Skeletal muscle satellite cell (primary cell): Measurements from ENCODE around the gene TRUB2.

Source experiments
- H3K27me3 ChIP-seq: 2 replicates; pipeline ENCODE4 v1.7.0; 2013; ENCODE audit warnings: low read length; ENCODE audit not compliant: control insufficient read depth, insufficient read depth
- H3K36me3 ChIP-seq: 2 replicates; pipeline ENCODE4 v1.7.0; 2013; ENCODE audit warnings: mild to moderate bottlenecking, control low read depth, low read length; ENCODE audit not compliant: insufficient read depth
- H3K4me1 ChIP-seq: 2 replicates; pipeline ENCODE4 v1.7.0; 2013; ENCODE audit warnings: low read length; ENCODE audit not compliant: control insufficient read depth, insufficient read depth
- H3K4me2 ChIP-seq: 2 replicates; pipeline ENCODE4 v1.7.0; 2013; ENCODE audit warnings: mild to moderate bottlenecking, low read length
- H3K4me3 ChIP-seq: 2 replicates; pipeline ENCODE4 v1.7.0; 2013; ENCODE audit warnings: low read length
- H3K9ac ChIP-seq: 2 replicates; pipeline ENCODE4 v1.7.0; 2013; ENCODE audit warnings: mild to moderate bottlenecking, low read depth, low read length, moderate library complexity
- H3K9me3 ChIP-seq: replicated peaks from 2 replicates; pipeline ENCODE4 v1.7.0; 2013; ENCODE audit warnings: mild to moderate bottlenecking, control low read depth, low read length

The TRUB2 gene

DNA sequence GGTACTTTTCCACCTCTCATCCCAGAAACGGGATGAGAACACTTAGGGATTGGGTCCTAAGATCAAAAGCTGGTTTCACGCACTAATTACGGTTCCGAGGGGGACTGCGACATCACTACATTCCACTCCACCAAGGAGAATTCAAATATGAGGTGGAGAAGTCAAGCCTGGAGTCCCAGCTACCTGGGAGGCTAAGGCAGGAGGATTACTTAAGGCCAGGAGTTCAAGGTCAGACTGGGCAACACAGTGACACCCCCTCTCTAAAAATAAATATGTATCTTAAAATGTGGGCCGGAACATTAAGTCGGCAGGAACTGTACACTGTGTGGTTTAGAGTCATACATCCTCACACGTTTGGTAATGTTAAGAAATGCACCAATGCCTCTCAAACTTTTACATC lies 48.0 kb downstream of the TRUB2 start:
- peaks cover 18% of the 10 kb centered on the region for H3K4me1 ChIP-seq
- H3K27me3 ChIP-seq = no peaks in the 10 kb centered on the region
- H3K9ac ChIP-seq = peak overlapping the region; percentile 99
- H3K9me3 ChIP-seq = no peaks in the 10 kb centered on the region
- peak overlapping the region; percentile 85 for H3K4me3 ChIP-seq
- peaks cover 37% of the 10 kb centered on the region for H3K36me3 ChIP-seq
- peak overlapping the region; percentile 98 for H3K4me2 ChIP-seq

DNA sequence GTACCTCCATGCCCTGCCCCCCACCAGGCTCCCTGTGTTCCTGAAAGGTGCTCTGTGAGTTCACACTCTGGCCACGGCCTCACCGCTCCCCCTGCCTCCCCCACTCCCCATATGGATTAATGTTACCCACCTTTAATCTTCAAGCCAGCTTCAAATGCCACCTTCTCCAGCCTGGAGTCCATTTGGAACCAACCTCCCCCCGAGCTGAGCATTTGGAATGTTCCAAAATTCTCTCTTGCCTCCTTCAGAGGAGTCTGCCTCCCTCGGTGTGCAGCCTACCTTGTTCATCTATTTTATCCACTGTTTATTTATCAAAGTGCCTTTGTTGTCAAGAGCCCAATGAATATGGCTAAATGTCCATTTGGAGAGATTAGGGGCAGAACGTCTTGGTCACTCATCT lies 50.7 kb downstream of the TRUB2 start:
- Histone ChIP-seq H3K4me1 (peaks cover 10% of the 10 kb centered on the region), H3K36me3 (peaks cover 63% of the 10 kb centered on the region), H3K4me3 (no peak overlapping the region), H3K4me2 (no peak overlapping the region), H3K9ac (no peak overlapping the region), H3K9me3 (no peaks in the 10 kb centered on the region), H3K27me3 (no peaks in the 10 kb centered on the region)

- Histone ChIP-seq H3K9ac (no peak overlapping the region), H3K36me3 (peaks cover 67% of the 10 kb centered on the region), H3K4me3 (no peak overlapping the region), H3K4me2 (no peak overlapping the region), H3K9me3 (no peaks in the 10 kb centered on the region), H3K4me1 (peaks cover 10% of the 10 kb centered on the region), H3K27me3 (no peaks in the 10 kb centered on the region)
Observed at GRCh38 chr9:128271112-128271511, 51.1 kb downstream of the TRUB2 start.

DNA sequence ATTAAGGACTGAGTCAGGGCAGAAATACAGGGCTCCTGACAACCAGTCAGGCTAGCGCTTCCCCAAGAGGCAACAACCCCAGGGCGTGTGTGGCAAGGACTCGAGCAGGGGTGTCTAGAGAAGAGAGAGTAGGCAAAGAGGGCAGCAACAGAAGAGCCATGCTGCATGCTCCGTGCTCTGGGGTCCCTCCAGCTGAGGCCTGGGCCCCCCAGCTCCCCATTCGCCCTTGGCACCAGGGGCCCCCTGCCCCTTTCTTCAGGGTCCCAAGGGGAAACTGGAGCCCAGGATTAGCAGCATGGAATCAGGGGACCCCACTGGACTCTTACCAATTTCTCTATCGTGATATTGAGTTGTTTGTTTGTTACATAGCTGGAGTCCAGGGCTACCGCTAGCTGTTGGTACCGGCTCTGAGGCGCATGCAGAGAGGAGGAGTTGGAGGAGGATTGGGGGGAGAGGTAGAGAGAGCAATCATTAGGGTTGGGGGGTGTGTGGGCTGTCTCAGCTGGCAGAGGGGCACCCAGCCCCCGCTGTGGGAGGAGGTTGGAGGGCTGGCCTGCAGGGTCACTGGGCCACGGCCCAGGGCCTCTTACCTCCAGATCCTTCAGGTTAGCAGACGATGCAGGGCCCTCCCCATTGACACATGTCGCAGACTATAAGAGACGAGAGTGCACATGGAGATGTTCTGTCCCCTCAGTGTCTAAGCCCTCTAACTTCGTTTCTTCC lies 55.2 kb downstream of the TRUB2 start:
- Histone ChIP-seq H3K36me3 (peaks cover 79% of the 10 kb centered on the region), H3K4me2 (no peak overlapping the region), H3K9me3 (no peaks in the 10 kb centered on the region), H3K4me1 (no peaks in the 10 kb centered on the region), H3K9ac (no peak overlapping the region), H3K27me3 (no peaks in the 10 kb centered on the region), H3K4me3 (no peak overlapping the region)

- Histone ChIP-seq H3K4me1 (no peaks in the 10 kb centered on the region), H3K36me3 (peaks cover 81% of the 10 kb centered on the region), H3K27me3 (no peaks in the 10 kb centered on the region), H3K9ac (no peak overlapping the region), H3K4me2 (no peak overlapping the region), H3K4me3 (no peak overlapping the region), H3K9me3 (no peaks in the 10 kb centered on the region)
Observed at GRCh38 chr9:128265348-128265847, 56.8 kb downstream of the TRUB2 start.

GRCh38 chr9:128262687-128263086 lies 59.6 kb downstream of the TRUB2 start:
- no peak overlapping the region for H3K9ac ChIP-seq
- no peaks in the 10 kb centered on the region for H3K9me3 ChIP-seq
- no peaks in the 10 kb centered on the region for H3K4me1 ChIP-seq
- H3K4me2 ChIP-seq = no peak overlapping the region
- H3K4me3 ChIP-seq = no peak overlapping the region
- H3K27me3 ChIP-seq = no peaks in the 10 kb centered on the region
- H3K36me3 ChIP-seq = peaks cover 81% of the 10 kb centered on the region

- H3K9ac ChIP-seq = no peak overlapping the region
Observed at GRCh38 chr9:128260340-128260739, 61.9 kb downstream of the TRUB2 start.

DNA sequence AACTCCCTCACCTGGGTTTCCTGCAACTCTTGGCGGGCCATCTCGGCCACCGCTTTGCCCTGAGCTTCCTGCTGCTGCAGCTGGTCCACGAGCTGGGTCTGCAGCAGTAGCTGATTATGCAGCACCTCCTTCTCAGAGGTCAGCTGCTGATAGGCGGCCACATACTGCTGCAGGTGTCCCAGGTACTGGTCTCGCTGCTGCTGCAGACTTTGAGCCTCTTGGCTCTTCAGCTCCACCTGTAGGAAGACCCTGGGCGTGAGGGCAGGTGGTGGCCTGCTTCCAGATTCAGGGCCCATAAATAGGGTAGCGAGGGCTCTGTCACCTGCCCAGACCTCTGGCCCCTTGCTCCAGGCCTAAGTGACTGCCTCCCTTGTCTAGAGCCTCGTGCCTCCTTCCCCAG lies 63.1 kb downstream of the TRUB2 start:
- no peaks in the 10 kb centered on the region for H3K27me3 ChIP-seq
- no peak overlapping the region for H3K9ac ChIP-seq
- H3K4me1 ChIP-seq = no peaks in the 10 kb centered on the region
- H3K4me2 ChIP-seq = no peak overlapping the region
- H3K36me3 ChIP-seq = peaks cover 68% of the 10 kb centered on the region
- no peaks in the 10 kb centered on the region for H3K9me3 ChIP-seq
- H3K4me3 ChIP-seq = no peak overlapping the region

More at GRCh38 chr9:128260340-128260739, 61.9 kb downstream of the TRUB2 start:
- no peak overlapping the region for H3K4me3 ChIP-seq
- peaks cover 77% of the 10 kb centered on the region for H3K36me3 ChIP-seq
- no peak overlapping the region for H3K4me2 ChIP-seq
- no peaks in the 10 kb centered on the region for H3K4me1 ChIP-seq
- no peaks in the 10 kb centered on the region for H3K27me3 ChIP-seq
- H3K9me3 ChIP-seq = no peaks in the 10 kb centered on the region

DNA sequence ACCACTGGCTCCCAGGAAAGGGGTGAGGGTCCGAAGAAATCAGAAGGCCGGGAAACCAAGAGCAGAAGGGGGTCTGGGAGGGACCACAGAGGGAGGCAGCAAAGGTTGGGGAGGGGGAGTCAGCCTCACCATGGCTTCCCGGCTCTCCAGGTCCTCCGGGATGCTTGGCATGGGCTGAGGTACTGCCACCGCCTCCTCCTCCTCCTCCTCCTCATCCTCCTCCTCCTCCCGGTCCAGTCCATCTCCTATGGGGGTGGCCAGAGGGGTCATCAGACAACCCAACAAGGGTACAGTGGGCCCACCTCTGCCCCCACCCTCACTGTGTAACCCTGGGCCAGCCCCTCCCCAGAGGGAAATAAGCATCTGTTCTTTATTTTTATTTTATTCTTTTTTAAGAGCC lies 63.9 kb downstream of the TRUB2 start:
- H3K4me2 ChIP-seq = no peak overlapping the region
- no peaks in the 10 kb centered on the region for H3K4me1 ChIP-seq
- no peaks in the 10 kb centered on the region for H3K9me3 ChIP-seq
- peaks cover 68% of the 10 kb centered on the region for H3K36me3 ChIP-seq
- H3K27me3 ChIP-seq = no peaks in the 10 kb centered on the region
- no peak overlapping the region for H3K9ac ChIP-seq
- H3K4me3 ChIP-seq = no peak overlapping the region

DNA sequence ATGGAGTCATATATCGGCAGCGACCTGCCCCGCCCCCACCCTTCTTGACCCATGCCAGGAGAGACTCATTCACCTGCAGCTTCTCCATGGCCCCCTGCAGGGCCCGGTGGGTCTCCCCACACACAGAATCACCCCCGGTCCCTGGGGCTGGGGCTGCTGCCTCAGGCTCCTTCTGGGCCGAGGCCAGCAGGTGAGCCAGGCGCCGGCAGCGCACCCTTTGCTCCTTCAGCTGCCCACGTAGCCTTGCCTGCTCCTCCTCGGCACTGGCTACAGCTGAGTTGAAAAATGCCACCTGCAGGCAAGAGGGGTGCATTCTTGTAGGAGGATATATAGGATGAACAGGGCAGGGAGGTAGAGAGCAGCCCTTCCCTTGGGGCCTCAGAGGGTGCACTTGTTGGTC lies 64.3 kb downstream of the TRUB2 start:
- Histone ChIP-seq H3K9ac (no peak overlapping the region), H3K4me3 (no peak overlapping the region), H3K4me2 (no peak overlapping the region), H3K4me1 (no peaks in the 10 kb centered on the region), H3K36me3 (peaks cover 65% of the 10 kb centered on the region), H3K9me3 (no peaks in the 10 kb centered on the region), H3K27me3 (no peaks in the 10 kb centered on the region)

- no peaks in the 10 kb centered on the region for H3K9me3 ChIP-seq
- peaks cover 60% of the 10 kb centered on the region for H3K36me3 ChIP-seq
- H3K4me1 ChIP-seq = no peaks in the 10 kb centered on the region
- H3K9ac ChIP-seq = no peak overlapping the region
- no peaks in the 10 kb centered on the region for H3K27me3 ChIP-seq
- H3K4me2 ChIP-seq = no peak overlapping the region
- no peak overlapping the region for H3K4me3 ChIP-seq
Observed at GRCh38 chr9:128257086-128257825, 65.0 kb downstream of the TRUB2 start.
